ENCODE data around the gene BICDL2.

GRCh38 chr16:3030222-3031212 is 6.2 kb downstream of the BICDL2 start:
- no peak for TF ChIP-seq POLR2A (IDR thresholded peaks at IDR 0.05)
- no peak for TF ChIP-seq CTCF (IDR thresholded peaks at IDR 0.05)
